PC-3 (cell line): Measurements from ENCODE around the gene BLNK. TPM values are rescaled to one million over a fixed set of nuclear protein-coding genes. Genes with fewer than 3 reads are reported as not detected.

Source experiments
- ATAC-seq: fragments of 200-7000 bp; cut with Tn5 transposase; 2 replicates; pipeline ENCODE4 v1.9.1; 2020; ENCODE audit warnings: mild to moderate bottlenecking, moderate library complexity
- BruUV-seq: library from RNA; stranded (reverse); fragments of 400-500 nt; replicated peaks from 2 replicates; lab custom pipeline; 2021; lab: Mats Ljungman, UMichigan
- CTCF ChIA-PET: fragments of 300-600 bp; sonication (Branson Sonifier 250); formaldehyde crosslinking; loops from one replicate; lab custom pipeline; 2022; ENCODE audit warnings: antibody characterized with exemption; lab: Charles Lee
- POLR2A ChIA-PET: fragments of 300-600 bp; sonication (Branson Sonifier 250); formaldehyde crosslinking; loops from one replicate; lab custom pipeline; 2022; ENCODE audit warnings: antibody characterized with exemption; ENCODE audit not compliant: unreplicated experiment; lab: Charles Lee
- DNase-seq: peaks from one replicate; pipeline ENCODE4 v3.0.0-alpha.2; 2015
- H2AFZ ChIP-seq: fragments of 300-600 bp; sonication (generic); 2 replicates; pipeline ENCODE4 v1.6.0; 2016; ENCODE audit warnings: antibody characterized with exemption, low read length
- H3F3A ChIP-seq: fragments of 300-600 bp; sonication (generic); one replicate; pipeline ENCODE4 v1.6.0; 2017; ENCODE audit warnings: antibody characterized with exemption, low read length, control low read depth, mild to moderate bottlenecking; ENCODE audit not compliant: unreplicated experiment
- H3K27ac ChIP-seq: fragments of 300-600 bp; sonication (generic); 2 replicates; pipeline ENCODE4 v1.5.1; 2016; ENCODE audit warnings: mild to moderate bottlenecking, low read length
- H3K27me3 ChIP-seq: fragments of 300-600 bp; sonication (generic); 2 replicates; pipeline ENCODE4 v1.6.1; 2016; ENCODE audit warnings: low read length, mixed read lengths
- H3K36me3 ChIP-seq: fragments of 300-600 bp; sonication (generic); 2 replicates; pipeline ENCODE4 v1.6.1; 2016; ENCODE audit warnings: low read depth, mixed run types, low read length, mixed read lengths
- H3K4me1 ChIP-seq: fragments of 300-600 bp; sonication (generic); 2 replicates; pipeline ENCODE4 v1.5.1; 2016; ENCODE audit warnings: low read length; ENCODE audit not compliant: insufficient read depth
- H3K4me2 ChIP-seq: fragments of 300-600 bp; sonication (generic); 2 replicates; pipeline ENCODE4 v1.6.0; 2016; ENCODE audit warnings: low read length
- H3K4me3 ChIP-seq: fragments of 300-600 bp; sonication (generic); 2 replicates; pipeline ENCODE4 v1.5.1; 2016; ENCODE audit warnings: mild to moderate bottlenecking, low read length, mixed read lengths
- H3K79me2 ChIP-seq: fragments of 300-600 bp; sonication (generic); 2 replicates; pipeline ENCODE4 v1.6.1; 2017; ENCODE audit warnings: low read length, mixed read lengths
- H3K9ac ChIP-seq: fragments of 300-600 bp; sonication (generic); 2 replicates; pipeline ENCODE4 v1.6.0; 2016; ENCODE audit warnings: mild to moderate bottlenecking, low read length
- H3K9me2 ChIP-seq: fragments of 300-600 bp; sonication (generic); replicated peaks from 2 replicates; pipeline ENCODE4 v1.6.1; 2016; ENCODE audit warnings: mixed run types, low read length, mixed read lengths
- H3K9me3 ChIP-seq: fragments of 300-600 bp; sonication (generic); 2 replicates; pipeline ENCODE4 v1.6.1; 2016; ENCODE audit warnings: low read length, mixed read lengths
- H4K20me1 ChIP-seq: fragments of 300-600 bp; sonication (generic); 2 replicates; pipeline ENCODE4 v1.6.1; 2016; ENCODE audit warnings: low read length, mixed read lengths
- CTCF ChIP-seq: fragments of 300-600 bp; sonication (generic); conservative IDR thresholded peaks from 2 replicates; pipeline ENCODE4 v1.5.1; 2017; ENCODE audit warnings: antibody characterized with exemption, low read depth, mild to moderate bottlenecking, low read length
- EZH2 ChIP-seq: fragments of 300-600 bp; sonication (generic); IDR thresholded peaks from one replicate; pipeline ENCODE4 v1.6.1; 2017; ENCODE audit warnings: antibody characterized with exemption, mild to moderate bottlenecking, low read length; ENCODE audit not compliant: unreplicated experiment
- EZH2phosphoT487 ChIP-seq: fragments of 300-600 bp; sonication (generic); IDR thresholded peaks from 2 replicates; pipeline ENCODE4 v1.6.1; 2018; ENCODE audit warnings: mild to moderate bottlenecking, antibody characterized with exemption, low read length, borderline replicate concordance
- intact Hi-C: fragments of 100-400 bp; cut with micrococcal nuclease; formaldehyde crosslinking; loops from 2 replicates; pipeline ENCODE4 v1.9.0; 2023
- total RNA-seq: library from RNA; depleted of rRNA; stranded (reverse); fragments of >200 nt; gene quantifications from 2 replicates; pipeline ENCODE4 v1.2.3, GENCODE V29; 2014

Gene BLNK
- total RNA-seq, 1 experiment from 2014 or later: not detected

GRCh38 chr10:96243296-96243695 lies 28.1 kb downstream of the BLNK start:
- intact Hi-C loops: no loop called here
- no peaks in the 10 kb centered on the region for H4K20me1 ChIP-seq
- CTCF ChIA-PET: no interaction called here

GRCh38 chr10:96242822-96243221 lies 28.5 kb downstream of the BLNK start:
- no peaks in the 10 kb centered on the region for H3K36me3 ChIP-seq
- no peak for TF ChIP-seq CTCF
- no peak for TF ChIP-seq EZH2
- no peak for TF ChIP-seq EZH2phosphoT487
- H2AFZ ChIP-seq: no peak overlapping the region
- H3K27ac ChIP-seq: no peak overlapping the region
- no peaks in the 10 kb centered on the region for H3F3A ChIP-seq
- POLR2A ChIA-PET: no interaction called here
- no peaks in the 10 kb centered on the region for H3K9me3 ChIP-seq
- no peaks in the 10 kb centered on the region for H3K27me3 ChIP-seq
- no TSS peak for BruUV-seq
- H3K4me3 ChIP-seq: no peak overlapping the region
- H4K20me1 ChIP-seq: no peaks in the 10 kb centered on the region
- H3K79me2 ChIP-seq: no peaks in the 10 kb centered on the region
- ATAC-seq: no peak
- H3K4me1 ChIP-seq: no peaks in the 10 kb centered on the region
- CTCF ChIA-PET: no interaction called here
- intact Hi-C loops: no loop called here
- no peak overlapping the region for H3K4me2 ChIP-seq
- H3K9me2 ChIP-seq: no peaks in the 10 kb centered on the region
- H3K9ac ChIP-seq: no peak overlapping the region
- DNase-seq: no peak

More at GRCh38 chr10:96243296-96243695, 28.1 kb downstream of the BLNK start:
- no peaks in the 10 kb centered on the region for H3F3A ChIP-seq
- no peaks in the 10 kb centered on the region for H3K9me2 ChIP-seq
- DNase-seq: no peak
- no peak overlapping the region for H3K9ac ChIP-seq
- H3K27ac ChIP-seq: no peak overlapping the region
- no peak overlapping the region for H3K4me3 ChIP-seq
- POLR2A ChIA-PET: no interaction called here
- no TSS peak for BruUV-seq
- no peaks in the 10 kb centered on the region for H3K9me3 ChIP-seq
- H3K79me2 ChIP-seq: no peaks in the 10 kb centered on the region
- TF ChIP-seq EZH2: no peak
- TF ChIP-seq CTCF: no peak
- no peak overlapping the region for H3K4me2 ChIP-seq
- no peaks in the 10 kb centered on the region for H3K36me3 ChIP-seq
- no peak for ATAC-seq
- H3K4me1 ChIP-seq: no peaks in the 10 kb centered on the region
- no peaks in the 10 kb centered on the region for H3K27me3 ChIP-seq
- H2AFZ ChIP-seq: no peak overlapping the region

- Histone ChIP-seq H3K9ac (no peak overlapping the region), H3K36me3 (no peaks in the 10 kb centered on the region), H3K79me2 (no peaks in the 10 kb centered on the region), H4K20me1 (no peaks in the 10 kb centered on the region), H3K27ac (no peak overlapping the region), H3K4me2 (no peak overlapping the region), H3K27me3 (peaks cover 11% of the 10 kb centered on the region; the same call in 1 of the 2 replicates), H3K9me2 (no peaks in the 10 kb centered on the region), H3K9me3 (no peaks in the 10 kb centered on the region), H3K4me1 (no peaks in the 10 kb centered on the region), H2AFZ (no peak overlapping the region), H3F3A (no peaks in the 10 kb centered on the region), H3K4me3 (no peak overlapping the region)
- TF ChIP-seq EZH2phosphoT487: no peak
- no peak for TF ChIP-seq CTCF
- TF ChIP-seq EZH2: no peak
- intact Hi-C loops: no loop called here
- ChIA-PET CTCF (interaction anchor here (0.6 kb wide), 1 partner anchor 9 kb away, joined by 3 read pairs; no protein-coding TSS in a partner anchor), POLR2A (no interaction called here)
- ATAC-seq: no peak
- DNase-seq: no peak
- BruUV-seq: no TSS peak
Measured at GRCh38 chr10:96238646-96239623, 32.4 kb downstream of the BLNK start.
